ENCODE data around the gene KIAA1614.

KIAA1614 gene

GRCh38 chr1:180902541-180902940 is 10.2 kb upstream of the KIAA1614 start:
- WGBS (ENCODE audit: extremely low coverage, insufficient coverage, low lambda C conversion rate): no CpG with 5 or more reads among the region's 3 CpGs
- H3K4me2 ChIP-seq (ENCODE audit: low read length): no peak overlapping the region
- H3K23ac ChIP-seq (ENCODE audit: low read length): no peak overlapping the region
- H3K27ac ChIP-seq (ENCODE audit: low read depth, low read length): no peak overlapping the region
- no peak overlapping the region for H3K4ac ChIP-seq (ENCODE audit: low read depth, low read length)
- H4K5ac ChIP-seq (ENCODE audit: low read length): no peak overlapping the region
- H2BK15ac ChIP-seq (replicated peaks; ENCODE audit: low read depth): no peak overlapping the region
- no peak overlapping the region for H3K4me3 ChIP-seq (ENCODE audit: low read length)
- H2AK5ac ChIP-seq (ENCODE audit: low read length): no peak overlapping the region
- H3K79me2 ChIP-seq (ENCODE audit: control insufficient read depth, insufficient read depth, low read length): no peaks in the 10 kb centered on the region
- H3K27me3 ChIP-seq (ENCODE audit: insufficient read depth, low read length, poor library complexity): no peaks in the 10 kb centered on the region
- no peaks in the 10 kb centered on the region for H3K79me1 ChIP-seq (ENCODE audit: low read length)
- DNase-seq: no peak
- H2BK5ac ChIP-seq (ENCODE audit: low read length): no peak overlapping the region
- H3K4me1 ChIP-seq (ENCODE audit: control insufficient read depth, low read depth, low read length): peaks cover 15% of the 10 kb centered on the region
- H3K18ac ChIP-seq (ENCODE audit: low read length): no peak overlapping the region
- no peak overlapping the region for H3K56ac ChIP-seq (ENCODE audit: low read length)
- H3K36me3 ChIP-seq (ENCODE audit: control insufficient read depth, insufficient read depth, low read length): no peaks in the 10 kb centered on the region
- H4K8ac ChIP-seq (ENCODE audit: low read depth, low read length): no peak overlapping the region
- H2BK120ac ChIP-seq (ENCODE audit: low read depth, low read length): no peak overlapping the region
- H3K9ac ChIP-seq (ENCODE audit: low read length): no peak overlapping the region

DNA sequence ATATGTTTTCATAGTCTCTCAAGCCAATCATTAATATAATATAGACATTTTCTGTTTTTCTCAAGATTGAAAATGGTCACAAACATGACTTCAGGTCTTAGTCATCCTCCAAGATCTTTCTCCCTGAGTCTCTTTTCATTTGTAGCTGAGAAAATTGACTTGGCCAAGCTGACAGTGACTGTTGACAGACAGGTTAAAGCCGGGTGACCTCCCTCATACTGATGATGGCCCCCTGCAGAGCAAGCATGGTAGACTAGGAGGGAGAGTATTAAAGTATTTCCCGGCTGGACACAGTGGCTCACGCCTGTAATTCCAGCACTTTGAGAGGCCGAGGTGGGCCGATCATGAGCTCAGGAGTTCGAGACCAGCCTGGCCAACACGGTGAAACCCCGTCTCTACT is 6.8 kb upstream of the KIAA1614 start:
- Histone ChIP-seq H4K8ac (ENCODE audit: low read depth, low read length) (no peak overlapping the region), H3K79me2 (ENCODE audit: control insufficient read depth, insufficient read depth, low read length) (no peaks in the 10 kb centered on the region), H3K79me1 (ENCODE audit: low read length) (no peaks in the 10 kb centered on the region), H2BK5ac (ENCODE audit: low read length) (no peak overlapping the region), H3K4me2 (ENCODE audit: low read length) (no peak overlapping the region), H3K4ac (ENCODE audit: low read depth, low read length) (no peak overlapping the region), H3K27me3 (ENCODE audit: insufficient read depth, low read length, poor library complexity) (no peaks in the 10 kb centered on the region), H4K5ac (ENCODE audit: low read length) (no peak overlapping the region), H3K23ac (ENCODE audit: low read length) (no peak overlapping the region), H2BK120ac (ENCODE audit: low read depth, low read length) (no peak overlapping the region), H3K4me3 (ENCODE audit: low read length) (no peak overlapping the region), H3K56ac (ENCODE audit: low read length) (no peak overlapping the region), H2BK15ac (replicated peaks; ENCODE audit: low read depth) (no peak overlapping the region), H3K9ac (ENCODE audit: low read length) (no peak overlapping the region), H3K36me3 (ENCODE audit: control insufficient read depth, insufficient read depth, low read length) (no peaks in the 10 kb centered on the region), H3K27ac (ENCODE audit: low read depth, low read length) (no peak overlapping the region), H3K18ac (ENCODE audit: low read length) (no peak overlapping the region), H2AK5ac (ENCODE audit: low read length) (no peak overlapping the region), H3K4me1 (ENCODE audit: control insufficient read depth, low read depth, low read length) (no peaks in the 10 kb centered on the region)
- no peak for DNase-seq
- WGBS (ENCODE audit: extremely low coverage, insufficient coverage, low lambda C conversion rate): no CpG with 5 or more reads among the region's 8 CpGs

DNA sequence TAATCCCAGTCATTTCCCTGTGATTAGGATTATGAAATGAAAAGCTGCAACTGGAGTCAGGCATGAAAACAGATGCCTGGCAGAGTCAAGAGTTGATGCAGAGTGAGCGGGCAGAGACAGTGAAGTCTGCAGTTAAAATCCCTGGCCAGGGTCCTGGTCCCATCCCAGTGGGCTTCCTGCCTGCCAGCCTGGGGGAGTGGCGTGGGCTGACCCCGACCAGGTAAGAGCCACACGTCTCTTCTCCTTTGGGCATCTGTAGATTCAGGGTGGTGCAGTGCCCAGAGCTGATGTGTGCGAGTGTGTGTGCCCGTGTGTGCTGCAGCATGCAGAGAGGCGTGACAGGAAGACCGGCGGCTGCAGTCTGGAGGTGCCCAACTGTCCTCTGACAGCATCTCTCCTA is 6.2 kb upstream of the KIAA1614 start:
- Histone ChIP-seq H2BK5ac (ENCODE audit: low read length) (no peak overlapping the region), H3K79me2 (ENCODE audit: control insufficient read depth, insufficient read depth, low read length) (no peaks in the 10 kb centered on the region), H4K8ac (ENCODE audit: low read depth, low read length) (no peak overlapping the region), H2AK5ac (ENCODE audit: low read length) (no peak overlapping the region), H3K4me2 (ENCODE audit: low read length) (no peak overlapping the region), H2BK120ac (ENCODE audit: low read depth, low read length) (no peak overlapping the region), H3K23ac (ENCODE audit: low read length) (no peak overlapping the region), H3K27ac (ENCODE audit: low read depth, low read length) (no peak overlapping the region), H4K5ac (ENCODE audit: low read length) (no peak overlapping the region), H3K79me1 (ENCODE audit: low read length) (no peaks in the 10 kb centered on the region), H2BK15ac (replicated peaks; ENCODE audit: low read depth) (no peak overlapping the region), H3K4ac (ENCODE audit: low read depth, low read length) (no peak overlapping the region), H3K9ac (ENCODE audit: low read length) (no peak overlapping the region), H3K27me3 (ENCODE audit: insufficient read depth, low read length, poor library complexity) (no peaks in the 10 kb centered on the region), H3K36me3 (ENCODE audit: control insufficient read depth, insufficient read depth, low read length) (no peaks in the 10 kb centered on the region), H3K4me1 (ENCODE audit: control insufficient read depth, low read depth, low read length) (peaks cover under 1% of the 10 kb centered on the region), H3K56ac (ENCODE audit: low read length) (no peak overlapping the region), H3K18ac (ENCODE audit: low read length) (no peak overlapping the region), H3K4me3 (ENCODE audit: low read length) (no peak overlapping the region)
- DNase-seq: no peak
- WGBS (ENCODE audit: extremely low coverage, insufficient coverage, low lambda C conversion rate): no CpG with 5 or more reads among the region's 9 CpGs

DNA sequence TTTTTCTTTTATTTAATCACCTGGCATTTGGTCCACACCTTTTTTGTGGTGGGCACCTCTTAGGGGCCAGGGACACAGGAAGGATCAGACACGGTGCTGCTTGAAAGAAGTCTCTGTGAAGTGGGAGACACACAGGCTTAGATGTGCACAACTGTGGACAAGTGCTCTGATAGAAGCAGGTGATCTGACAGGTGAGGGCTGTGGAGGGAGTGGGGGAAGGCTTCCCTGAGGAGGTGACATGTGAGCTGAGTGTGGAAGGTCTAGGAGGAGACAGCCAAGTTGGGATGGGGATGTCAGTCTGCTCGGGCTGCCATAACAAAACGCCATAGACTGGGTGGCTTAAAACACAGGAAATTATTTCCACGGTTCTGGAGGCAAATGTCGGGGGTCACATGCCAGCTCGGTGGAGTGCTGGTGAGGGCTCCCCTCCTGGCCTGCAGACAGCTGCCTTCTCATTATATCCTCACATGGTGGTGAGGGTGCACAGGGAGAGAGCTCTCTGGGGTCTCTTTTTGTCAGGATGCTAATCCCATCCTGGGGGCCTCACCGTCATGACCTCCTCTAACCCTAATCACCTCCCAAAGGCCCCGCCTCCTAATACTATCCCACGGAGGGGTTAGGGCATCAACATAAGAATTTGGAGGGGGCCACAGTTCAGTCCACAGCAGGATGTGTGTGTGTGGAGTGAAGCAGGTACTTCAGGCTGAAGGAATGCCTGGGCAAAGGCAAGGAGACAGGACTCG is 5.2 kb upstream of the KIAA1614 start:
- Histone ChIP-seq H3K9ac (ENCODE audit: low read length) (no peak overlapping the region), H3K4me2 (ENCODE audit: low read length) (no peak overlapping the region), H3K56ac (ENCODE audit: low read length) (no peak overlapping the region), H4K5ac (ENCODE audit: low read length) (no peak overlapping the region), H3K79me2 (ENCODE audit: control insufficient read depth, insufficient read depth, low read length) (no peaks in the 10 kb centered on the region), H3K27ac (ENCODE audit: low read depth, low read length) (no peak overlapping the region), H3K36me3 (ENCODE audit: control insufficient read depth, insufficient read depth, low read length) (no peaks in the 10 kb centered on the region), H3K4ac (ENCODE audit: low read depth, low read length) (no peak overlapping the region), H3K18ac (ENCODE audit: low read length) (no peak overlapping the region), H2AK5ac (ENCODE audit: low read length) (no peak overlapping the region), H4K8ac (ENCODE audit: low read depth, low read length) (no peak overlapping the region), H3K79me1 (ENCODE audit: low read length) (no peaks in the 10 kb centered on the region), H2BK5ac (ENCODE audit: low read length) (no peak overlapping the region), H3K27me3 (ENCODE audit: insufficient read depth, low read length, poor library complexity) (no peaks in the 10 kb centered on the region), H3K4me3 (ENCODE audit: low read length) (no peak overlapping the region), H3K4me1 (ENCODE audit: control insufficient read depth, low read depth, low read length) (peaks cover 2% of the 10 kb centered on the region), H2BK15ac (replicated peaks; ENCODE audit: low read depth) (no peak overlapping the region), H2BK120ac (ENCODE audit: low read depth, low read length) (no peak overlapping the region), H3K23ac (ENCODE audit: low read length) (no peak overlapping the region)
- no CpG with 5 or more reads among the region's 10 CpGs for WGBS (ENCODE audit: extremely low coverage, insufficient coverage, low lambda C conversion rate)
- DNase-seq: no peak

DNA sequence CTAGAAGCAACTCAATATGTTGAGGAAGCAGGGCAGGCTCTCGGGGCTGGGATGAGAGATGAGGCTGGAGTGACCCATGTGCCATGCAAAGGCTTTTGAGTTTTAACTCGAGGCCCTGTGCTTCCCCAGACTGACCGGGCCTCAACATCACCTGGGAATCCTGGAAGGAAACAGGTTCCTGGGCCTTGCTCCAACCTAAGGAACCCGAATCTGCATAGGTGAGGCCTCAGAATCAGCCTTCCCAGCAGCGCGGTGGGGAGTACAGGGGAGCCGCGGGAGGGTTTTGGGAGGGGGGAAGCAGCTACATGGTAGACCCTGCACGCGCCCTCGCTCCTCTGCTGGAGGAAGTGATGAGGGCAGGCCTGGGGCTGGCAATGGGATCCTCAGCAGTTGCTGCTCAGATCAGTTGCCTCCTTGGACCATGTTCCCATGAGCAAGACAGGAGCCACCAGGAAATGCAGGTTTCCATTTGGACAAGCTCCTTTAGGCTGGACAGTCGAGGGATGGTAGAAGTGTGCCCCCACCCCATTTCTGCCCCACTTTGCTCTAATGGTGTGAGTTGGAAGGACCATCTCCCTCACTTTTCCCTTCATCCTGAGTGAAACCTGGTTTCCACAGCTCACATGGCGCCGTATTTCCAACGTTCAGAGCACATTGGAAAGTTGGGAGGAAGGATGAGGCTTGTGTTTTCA is 4.5 kb upstream of the KIAA1614 start:
- Histone ChIP-seq H2BK120ac (ENCODE audit: low read depth, low read length) (no peak overlapping the region), H3K18ac (ENCODE audit: low read length) (no peak overlapping the region), H3K4ac (ENCODE audit: low read depth, low read length) (no peak overlapping the region), H4K5ac (ENCODE audit: low read length) (no peak overlapping the region), H4K8ac (ENCODE audit: low read depth, low read length) (no peak overlapping the region), H2AK5ac (ENCODE audit: low read length) (no peak overlapping the region), H3K9ac (ENCODE audit: low read length) (no peak overlapping the region), H3K27me3 (ENCODE audit: insufficient read depth, low read length, poor library complexity) (no peaks in the 10 kb centered on the region), H3K27ac (ENCODE audit: low read depth, low read length) (no peak overlapping the region), H3K56ac (ENCODE audit: low read length) (no peak overlapping the region), H3K4me2 (ENCODE audit: low read length) (no peak overlapping the region), H3K79me2 (ENCODE audit: control insufficient read depth, insufficient read depth, low read length) (no peaks in the 10 kb centered on the region), H3K79me1 (ENCODE audit: low read length) (no peaks in the 10 kb centered on the region), H3K36me3 (ENCODE audit: control insufficient read depth, insufficient read depth, low read length) (no peaks in the 10 kb centered on the region), H2BK5ac (ENCODE audit: low read length) (no peak overlapping the region), H3K4me3 (ENCODE audit: low read length) (no peak overlapping the region), H2BK15ac (replicated peaks; ENCODE audit: low read depth) (no peak overlapping the region), H3K4me1 (ENCODE audit: control insufficient read depth, low read depth, low read length) (peaks cover 2% of the 10 kb centered on the region), H3K23ac (ENCODE audit: low read length) (no peak overlapping the region)
- no CpG with 5 or more reads among the region's 15 CpGs for WGBS (ENCODE audit: extremely low coverage, insufficient coverage, low lambda C conversion rate)
- DNase-seq: no peak
